ENCODE data around the gene LNX1.

GRCh38 chr4:53635697-53636483 lies 44.6 kb upstream of the LNX1 start:
- TF ChIP-seq CEBPB (IDR thresholded peaks at IDR 0.05): no peak
- no peak for TF ChIP-seq TEAD4 (IDR thresholded peaks at IDR 0.05)
- TF ChIP-seq REST (IDR thresholded peaks at IDR 0.05; ENCODE audit: low read depth): no peak

Data from Ishikawa (cell line).